AG09309 (cell line): ENCODE results near the gene HOXD9.
A peak's percentile ranks its signal among the peaks of the same experiment; 100 is the strongest.

Experiments used
- DNase-seq: peaks from one replicate; pipeline ENCODE4 v3.0.0-alpha.2; 2010; ENCODE audit warnings: low read depth
- H3K4me3 ChIP-seq: 2 replicates; pipeline ENCODE4 v1.5.1; 2011; ENCODE audit warnings: mild to moderate bottlenecking, low read depth, low read length, moderate library complexity; ENCODE audit not compliant: control insufficient read depth
- TF ChIP-seq, protein P1 (sequence below): IDR thresholded peaks from 2 replicates; pipeline ENCODE4 v1.5.1; 2011; ENCODE audit warnings: mild to moderate bottlenecking, low read depth, low read length, inconsistent platforms; ENCODE audit not compliant: insufficient read depth, control insufficient read depth; ENCODE audit errors: missing control alignments

HOXD9 gene

DNA sequence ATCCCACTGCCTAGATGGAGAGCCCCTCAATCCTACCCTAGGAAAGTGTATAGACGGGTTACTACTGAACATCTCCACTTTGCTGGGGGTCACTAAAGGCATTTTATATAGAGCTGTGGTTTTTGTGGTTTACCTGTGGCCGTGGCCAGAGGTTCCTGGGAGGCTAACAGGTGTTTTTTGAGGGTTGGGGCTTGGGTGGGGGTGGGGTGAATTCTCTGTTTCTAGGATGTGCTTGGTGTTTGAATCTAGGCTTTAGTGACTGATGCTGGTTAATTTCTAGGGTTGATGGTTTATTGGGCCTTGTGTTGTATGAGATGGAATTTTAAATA lies 14.7 kb downstream of the HOXD9 start:
- H3K4me3 ChIP-seq, result peak overlapping the region; percentile 69
- TF ChIP-seq, protein P1, sequence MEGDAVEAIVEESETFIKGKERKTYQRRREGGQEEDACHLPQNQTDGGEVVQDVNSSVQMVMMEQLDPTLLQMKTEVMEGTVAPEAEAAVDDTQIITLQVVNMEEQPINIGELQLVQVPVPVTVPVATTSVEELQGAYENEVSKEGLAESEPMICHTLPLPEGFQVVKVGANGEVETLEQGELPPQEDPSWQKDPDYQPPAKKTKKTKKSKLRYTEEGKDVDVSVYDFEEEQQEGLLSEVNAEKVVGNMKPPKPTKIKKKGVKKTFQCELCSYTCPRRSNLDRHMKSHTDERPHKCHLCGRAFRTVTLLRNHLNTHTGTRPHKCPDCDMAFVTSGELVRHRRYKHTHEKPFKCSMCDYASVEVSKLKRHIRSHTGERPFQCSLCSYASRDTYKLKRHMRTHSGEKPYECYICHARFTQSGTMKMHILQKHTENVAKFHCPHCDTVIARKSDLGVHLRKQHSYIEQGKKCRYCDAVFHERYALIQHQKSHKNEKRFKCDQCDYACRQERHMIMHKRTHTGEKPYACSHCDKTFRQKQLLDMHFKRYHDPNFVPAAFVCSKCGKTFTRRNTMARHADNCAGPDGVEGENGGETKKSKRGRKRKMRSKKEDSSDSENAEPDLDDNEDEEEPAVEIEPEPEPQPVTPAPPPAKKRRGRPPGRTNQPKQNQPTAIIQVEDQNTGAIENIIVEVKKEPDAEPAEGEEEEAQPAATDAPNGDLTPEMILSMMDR, result no peak
- no peak for DNase-seq

DNA sequence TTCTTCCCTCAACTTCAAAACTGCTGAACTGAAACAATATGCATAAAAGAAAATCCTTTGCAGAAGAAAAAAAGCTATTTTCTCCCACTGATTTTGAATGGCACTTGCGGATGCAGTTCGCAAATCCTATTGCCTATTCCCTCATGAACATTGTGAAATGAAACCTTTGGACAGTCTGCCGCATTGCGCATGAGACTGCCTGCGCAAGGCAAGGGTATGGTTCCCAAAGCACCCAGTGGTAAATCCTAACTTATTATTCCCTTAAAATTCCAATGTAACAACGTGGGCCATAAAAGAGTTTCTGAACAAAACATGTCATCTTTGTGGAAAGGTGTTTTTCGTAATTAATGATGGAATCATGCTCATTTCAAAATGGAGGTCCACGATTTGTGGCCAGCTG lies 15.4 kb downstream of the HOXD9 start:
- no peak for DNase-seq
- no peak overlapping the region for H3K4me3 ChIP-seq

DNA sequence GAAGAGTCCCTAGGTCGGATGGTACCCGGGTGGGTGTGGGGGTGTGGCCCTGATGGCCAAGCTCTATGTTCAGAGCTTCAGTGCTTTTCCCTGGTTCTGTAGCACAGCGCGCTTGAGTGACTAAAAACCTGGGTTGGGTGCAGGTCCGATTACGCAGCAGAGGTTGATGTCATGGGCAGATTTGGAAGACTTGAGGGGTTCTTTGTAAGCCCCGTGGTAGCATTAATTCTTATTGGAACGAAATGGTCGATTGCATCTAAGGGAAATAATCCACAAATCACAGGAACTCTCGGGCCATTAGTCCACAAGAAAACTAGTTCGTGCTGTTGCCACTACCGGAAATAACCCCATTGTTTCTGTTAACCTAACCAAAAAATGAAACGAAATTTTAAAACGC lies 16.0 kb downstream of the HOXD9 start:
- no peak overlapping the region for H3K4me3 ChIP-seq
- no peak for DNase-seq
- TF ChIP-seq, protein P1, result no peak

More for the DNA sequence above, 15.4 kb downstream of the HOXD9 start:
- TF ChIP-seq, protein P1, result no peak

DNA sequence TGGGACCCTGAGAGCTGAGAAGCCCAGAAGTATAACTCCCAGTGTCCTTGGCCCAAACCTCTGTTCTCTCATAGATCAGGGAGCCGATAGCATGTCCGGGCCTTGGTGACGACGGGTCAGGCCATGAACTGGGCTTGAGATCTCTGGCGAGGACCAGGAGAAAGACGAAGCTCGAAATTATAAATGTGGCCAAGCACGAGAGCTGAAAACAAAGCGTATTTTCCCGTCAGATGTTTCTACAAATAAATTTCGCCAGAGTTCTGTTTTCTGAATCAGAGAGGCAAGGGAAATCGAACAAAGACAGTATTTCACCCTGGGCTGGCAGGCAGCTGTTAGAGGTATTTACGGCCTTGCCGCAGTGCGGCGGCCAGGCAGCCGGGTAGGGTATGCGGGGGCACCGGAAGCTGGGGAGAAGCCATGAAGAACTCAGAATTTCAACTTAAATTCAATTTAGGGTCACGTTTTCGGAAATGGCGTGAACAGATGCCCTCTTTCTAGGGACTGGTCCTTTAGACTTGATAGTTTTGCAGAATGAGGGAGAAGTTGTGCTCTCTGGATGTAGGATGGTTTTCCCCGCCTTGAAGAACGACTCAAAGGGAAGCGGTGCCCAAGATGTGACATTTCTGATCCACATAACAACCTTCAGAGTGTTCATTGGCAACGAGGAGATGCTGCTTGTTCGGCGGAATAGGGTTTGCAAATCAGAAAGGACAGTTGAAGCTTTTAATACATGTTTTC lies 16.6 kb downstream of the HOXD9 start:
- no peak for DNase-seq
- TF ChIP-seq, protein P1, result no peak
- H3K4me3 ChIP-seq, result no peak overlapping the region

DNA sequence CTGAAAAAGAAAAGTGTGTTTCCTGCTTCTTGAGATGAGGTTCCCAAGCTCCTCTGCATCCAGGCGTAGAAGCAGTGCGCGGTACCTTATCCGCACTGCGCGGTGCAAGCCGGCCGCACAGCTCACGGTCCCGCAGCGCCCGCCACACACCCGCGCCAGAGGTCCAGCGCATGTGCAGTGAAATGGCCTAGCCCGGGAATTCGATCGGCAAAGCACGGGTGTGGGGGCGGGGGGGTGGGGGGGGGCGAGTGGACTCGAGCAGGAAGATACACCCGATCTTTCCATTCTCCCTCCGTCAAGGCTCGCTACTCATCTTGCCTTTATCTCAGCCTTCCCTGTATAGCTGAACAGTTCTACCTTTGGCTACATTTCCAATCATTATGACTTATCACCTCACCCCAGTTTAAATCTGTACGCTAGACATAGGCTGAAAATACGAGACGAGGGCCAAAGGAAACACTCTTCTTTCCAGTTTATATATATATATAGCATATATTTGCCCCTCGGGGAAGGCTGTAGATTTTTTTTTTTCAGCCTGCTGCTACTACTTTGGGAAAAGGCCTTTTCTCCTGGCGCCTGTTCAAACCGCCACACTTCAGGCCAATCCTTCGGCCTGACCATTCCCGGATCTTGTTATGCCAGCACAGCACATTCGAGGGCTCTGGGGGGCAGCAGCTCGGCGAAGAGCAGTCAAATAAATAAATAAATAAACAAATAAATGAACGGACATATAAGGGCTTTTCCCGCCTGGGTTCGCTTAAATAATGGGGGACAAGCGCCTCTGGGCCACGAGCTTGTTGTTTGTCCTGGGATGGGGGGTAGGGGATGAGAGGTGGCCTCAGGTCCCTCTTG lies 17.4 kb downstream of the HOXD9 start:
- peak overlapping the region; percentile 87 for H3K4me3 ChIP-seq
- DNase-seq, result no peak
- TF ChIP-seq, protein P1, result no peak

DNA sequence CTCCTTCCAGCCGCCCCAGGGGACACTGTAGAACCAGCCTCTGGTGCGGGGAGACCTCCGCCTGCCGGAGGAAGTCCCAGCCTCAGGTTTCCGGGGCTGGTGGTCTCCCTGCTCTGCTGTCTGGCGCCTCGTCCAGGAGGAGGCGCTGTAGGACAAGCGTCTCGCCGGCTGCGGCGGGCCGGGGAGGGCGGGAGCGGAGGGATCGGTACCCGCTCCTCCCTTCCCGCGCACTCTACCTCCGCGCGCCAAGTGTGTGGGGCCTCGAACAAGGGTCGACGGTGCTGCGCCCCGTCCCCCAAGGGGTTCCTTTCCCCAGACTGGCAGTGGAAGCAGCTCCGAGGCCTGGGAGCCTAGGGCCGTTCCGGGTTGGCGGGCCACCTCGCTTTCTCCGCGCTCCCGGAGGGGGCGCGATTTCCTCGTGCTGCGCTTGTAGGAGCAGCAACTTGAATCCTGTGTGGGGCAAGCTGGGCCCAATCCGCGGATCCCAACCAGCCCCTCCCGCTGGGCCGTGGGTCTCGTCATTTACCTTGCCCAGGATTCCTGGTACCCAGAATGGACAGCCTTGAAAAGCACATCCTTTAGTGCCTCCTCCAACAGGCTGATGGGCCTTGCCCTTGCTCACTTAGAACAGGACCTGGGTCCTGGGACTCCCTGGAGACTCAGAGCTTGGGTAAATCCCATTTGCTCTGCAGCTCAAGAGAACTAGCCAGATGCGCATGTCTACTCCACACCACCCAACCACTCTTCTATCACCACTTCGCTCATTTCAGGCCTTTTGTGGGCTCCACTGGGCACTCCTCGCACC lies 18.2 kb downstream of the HOXD9 start:
- TF ChIP-seq, protein P1, result peak; percentile 85
- no peak for DNase-seq
- peak overlapping the region; percentile 87 for H3K4me3 ChIP-seq
